Bronchial epithelial cell (primary cell): ENCODE measurements around the gene LDB2. TPM values are rescaled to one million over a fixed set of nuclear protein-coding genes. Genes with fewer than 3 reads are reported as not detected.

Experiments
- DNase-seq: peaks from one replicate; pipeline ENCODE4 v3.0.0-alpha.2; 2010; ENCODE audit warnings: low read depth
- FAIRE-seq: peaks from 2 replicates; lab custom pipeline; 2011; peaks lifted over from hg19 to GRCh38; lab: Jason Lieb, UNC
- H3K27me3 ChIP-seq: 2 replicates; pipeline ENCODE4 v1.5.1; 2011; ENCODE audit warnings: low read length; ENCODE audit not compliant: control insufficient read depth, insufficient read depth
- H3K36me3 ChIP-seq: 2 replicates; pipeline ENCODE4 v1.5.1; 2011; ENCODE audit warnings: low read length; ENCODE audit not compliant: control insufficient read depth, insufficient read depth
- H3K4me3 ChIP-seq: 2 replicates; pipeline ENCODE4 v1.5.1; 2011; ENCODE audit warnings: mild to moderate bottlenecking, low read depth, low read length, control low read depth
- total RNA-seq: library from RNA; depleted of rRNA; stranded (reverse); fragments of >200 nt; gene quantifications from 2 replicates; pipeline ENCODE4 v1.2.1, GENCODE V29; 2014
- TF ChIP-seq, protein P1 (sequence below): IDR thresholded peaks from 2 replicates; pipeline ENCODE4 v1.5.1; 2011; ENCODE audit warnings: mild to moderate bottlenecking, moderate library complexity, low read length, control low read depth, inconsistent platforms; ENCODE audit not compliant: insufficient read depth, severe bottlenecking

The LDB2 gene
- total RNA-seq, 1 donor from 2014 or later, result not detected

DNA sequence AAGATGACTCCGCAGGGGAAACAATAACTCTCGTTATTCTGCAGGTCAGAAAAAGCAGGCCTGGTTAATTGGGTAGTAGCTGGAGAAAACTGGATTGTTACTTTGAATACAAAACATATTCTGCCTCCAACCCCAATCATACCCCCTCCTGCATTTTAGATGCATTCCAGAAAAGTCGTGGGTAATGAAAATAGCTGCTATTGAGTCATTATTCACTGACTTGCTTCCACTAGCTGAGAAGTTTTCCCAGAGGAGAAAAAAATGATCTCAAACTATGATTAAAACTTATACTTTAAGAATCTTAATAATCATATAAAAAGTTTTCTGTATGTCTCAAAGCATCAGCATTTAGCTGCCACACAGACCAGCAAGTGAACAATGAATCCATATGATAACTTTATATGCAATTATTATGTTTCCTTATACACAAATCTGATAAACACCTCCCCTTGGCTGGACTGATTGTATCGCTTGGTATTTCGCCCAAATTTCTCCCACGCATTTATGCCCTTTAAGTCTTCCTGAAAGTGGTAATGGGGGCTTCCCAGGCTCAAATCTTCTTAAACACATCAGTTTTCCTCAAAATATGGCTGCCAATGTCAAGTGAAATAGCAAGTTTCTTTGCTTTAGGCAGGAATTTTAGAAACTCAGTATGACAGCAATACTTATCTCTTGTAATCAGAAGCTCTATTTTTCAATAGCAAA lies 181.0 kb downstream of the LDB2 start:
- DNase-seq, result no peak
- no peak overlapping the region for H3K4me3 ChIP-seq
- H3K36me3 ChIP-seq, result no peaks in the 10 kb centered on the region
- TF ChIP-seq, protein P1, sequence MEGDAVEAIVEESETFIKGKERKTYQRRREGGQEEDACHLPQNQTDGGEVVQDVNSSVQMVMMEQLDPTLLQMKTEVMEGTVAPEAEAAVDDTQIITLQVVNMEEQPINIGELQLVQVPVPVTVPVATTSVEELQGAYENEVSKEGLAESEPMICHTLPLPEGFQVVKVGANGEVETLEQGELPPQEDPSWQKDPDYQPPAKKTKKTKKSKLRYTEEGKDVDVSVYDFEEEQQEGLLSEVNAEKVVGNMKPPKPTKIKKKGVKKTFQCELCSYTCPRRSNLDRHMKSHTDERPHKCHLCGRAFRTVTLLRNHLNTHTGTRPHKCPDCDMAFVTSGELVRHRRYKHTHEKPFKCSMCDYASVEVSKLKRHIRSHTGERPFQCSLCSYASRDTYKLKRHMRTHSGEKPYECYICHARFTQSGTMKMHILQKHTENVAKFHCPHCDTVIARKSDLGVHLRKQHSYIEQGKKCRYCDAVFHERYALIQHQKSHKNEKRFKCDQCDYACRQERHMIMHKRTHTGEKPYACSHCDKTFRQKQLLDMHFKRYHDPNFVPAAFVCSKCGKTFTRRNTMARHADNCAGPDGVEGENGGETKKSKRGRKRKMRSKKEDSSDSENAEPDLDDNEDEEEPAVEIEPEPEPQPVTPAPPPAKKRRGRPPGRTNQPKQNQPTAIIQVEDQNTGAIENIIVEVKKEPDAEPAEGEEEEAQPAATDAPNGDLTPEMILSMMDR, result no peak
- FAIRE-seq, result no peak
- H3K27me3 ChIP-seq, result no peaks in the 10 kb centered on the region

GRCh38 chr4:16715482-16715881 lies 183.0 kb downstream of the LDB2 start:
- no peak for DNase-seq
- Histone ChIP-seq H3K27me3 (no peaks in the 10 kb centered on the region), H3K4me3 (no peak overlapping the region), H3K36me3 (no peaks in the 10 kb centered on the region)
- TF ChIP-seq, protein P1, result no peak
- FAIRE-seq, result no peak

DNA sequence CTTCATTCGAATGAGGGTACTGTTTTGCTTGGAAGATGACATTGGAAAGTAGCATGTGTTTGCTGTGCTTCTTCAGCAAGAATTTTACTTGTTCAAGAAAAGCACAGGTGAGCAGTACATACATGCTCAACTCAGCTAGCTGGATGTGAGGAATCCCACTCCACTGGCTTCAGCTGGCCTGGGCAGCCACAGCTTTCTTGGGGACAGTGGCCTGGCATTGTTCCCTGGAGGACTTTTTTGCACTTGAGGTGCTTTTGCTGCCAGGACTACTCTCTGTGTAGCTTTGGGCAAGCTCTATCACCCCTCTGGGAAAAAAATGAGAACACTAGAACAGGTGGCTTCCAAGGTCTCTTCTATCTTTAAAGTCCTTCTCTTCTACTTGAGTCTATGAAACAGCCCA lies 184.3 kb downstream of the LDB2 start:
- no peak overlapping the region for H3K4me3 ChIP-seq
- FAIRE-seq (no peak), DNase-seq (no peak)
- TF ChIP-seq, protein P1, result no peak
- H3K36me3 ChIP-seq, result no peaks in the 10 kb centered on the region
- no peaks in the 10 kb centered on the region for H3K27me3 ChIP-seq

DNA sequence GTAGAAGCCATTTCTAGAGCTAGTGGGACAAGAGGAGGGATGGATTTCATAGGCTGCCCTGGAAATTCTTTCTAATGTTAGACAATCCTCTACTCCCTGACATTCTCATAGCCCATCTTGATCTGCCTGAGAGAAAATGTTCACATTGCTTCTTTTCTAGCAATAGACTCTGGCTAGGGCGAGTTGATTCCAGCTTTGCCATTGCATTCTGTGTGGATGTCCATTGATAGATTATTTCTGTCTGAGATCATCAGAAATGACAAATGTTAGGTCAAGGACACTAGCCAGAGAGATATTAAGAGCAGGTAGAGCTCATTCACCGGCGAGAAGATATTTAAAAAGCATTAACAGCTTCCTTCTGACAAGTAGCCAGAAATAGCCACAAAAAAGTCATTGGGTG lies 184.7 kb downstream of the LDB2 start:
- TF ChIP-seq, protein P1, result no peak
- H3K27me3 ChIP-seq, result no peaks in the 10 kb centered on the region
- FAIRE-seq, result no peak
- no peaks in the 10 kb centered on the region for H3K36me3 ChIP-seq
- H3K4me3 ChIP-seq, result no peak overlapping the region
- DNase-seq, result no peak

GRCh38 chr4:16713271-16713670 lies 185.2 kb downstream of the LDB2 start:
- no peak overlapping the region for H3K4me3 ChIP-seq
- TF ChIP-seq, protein P1, result no peak
- FAIRE-seq (no peak), DNase-seq (no peak)
- no peaks in the 10 kb centered on the region for H3K27me3 ChIP-seq
- no peaks in the 10 kb centered on the region for H3K36me3 ChIP-seq

- Histone ChIP-seq H3K36me3 (no peaks in the 10 kb centered on the region), H3K27me3 (no peaks in the 10 kb centered on the region), H3K4me3 (no peak overlapping the region)
- no peak for FAIRE-seq
- TF ChIP-seq, protein P1, result no peak
- DNase-seq, result no peak
Observed at GRCh38 chr4:16710198-16710597, 188.2 kb downstream of the LDB2 start.
